Smooth muscle cell (in vitro differentiated cells): ENCODE data around the gene CBX8. TPM values are rescaled to one million over a fixed set of nuclear protein-coding genes. Genes with fewer than 3 reads are reported as not detected.

Experiments
- DNase-seq: peaks from one replicate; lab custom pipeline; 2025; ENCODE audit not compliant: unreplicated experiment; lab: John Stamatoyannopoulos, UW
- H2AFZ ChIP-seq: fragments of 200-600 bp; sonication (generic); 2 replicates; pipeline ENCODE4 v1.6.0; 2016; ENCODE audit warnings: antibody characterized with exemption, low read depth, mild to moderate bottlenecking
- H3F3A ChIP-seq: fragments of 200-600 bp; sonication (generic); 2 replicates; pipeline ENCODE4 v1.6.0; 2017; ENCODE audit warnings: antibody characterized with exemption, low read depth
- H3K27ac ChIP-seq: fragments of 200-600 bp; sonication (generic); 2 replicates; pipeline ENCODE4 v1.5.1; 2016; ENCODE audit warnings: low read depth, mild to moderate bottlenecking
- H3K27me3 ChIP-seq: fragments of 200-600 bp; sonication (generic); 2 replicates; pipeline ENCODE4 v1.6.1; 2016; ENCODE audit warnings: low read depth, mild to moderate bottlenecking
- H3K36me3 ChIP-seq: fragments of 200-600 bp; sonication (generic); 2 replicates; pipeline ENCODE4 v1.5.1; 2016; ENCODE audit warnings: low read depth
- H3K4me1 ChIP-seq: fragments of 200-600 bp; sonication (generic); 2 replicates; pipeline ENCODE4 v1.5.1; 2016; ENCODE audit warnings: low read depth
- H3K4me2 ChIP-seq: fragments of 200-600 bp; sonication (generic); 2 replicates; pipeline ENCODE4 v1.6.0; 2016; ENCODE audit warnings: mild to moderate bottlenecking
- H3K4me3 ChIP-seq: fragments of 200-600 bp; sonication (generic); 2 replicates; pipeline ENCODE4 v1.5.1; 2016; ENCODE audit warnings: mild to moderate bottlenecking
- H3K79me2 ChIP-seq: fragments of 200-600 bp; sonication (generic); 2 replicates; pipeline ENCODE4 v1.6.0; 2016; ENCODE audit warnings: low read depth, mild to moderate bottlenecking
- H3K9ac ChIP-seq: fragments of 200-600 bp; sonication (generic); 2 replicates; pipeline ENCODE4 v1.6.0; 2016; ENCODE audit warnings: low read depth
- H3K9me3 ChIP-seq: fragments of 200-600 bp; sonication (generic); replicated peaks from 2 replicates; pipeline ENCODE4 v1.5.1; 2016; ENCODE audit warnings: low read depth
- H4K20me1 ChIP-seq: fragments of 200-600 bp; sonication (generic); 2 replicates; pipeline ENCODE4 v1.6.0; 2016; ENCODE audit warnings: low read depth
- CTCF ChIP-seq: fragments of 200-600 bp; sonication (generic); IDR thresholded peaks from 2 replicates; pipeline ENCODE4 v1.5.1; 2017; ENCODE audit warnings: borderline replicate concordance, mild to moderate bottlenecking, antibody characterized with exemption; ENCODE audit not compliant: insufficient read depth, poor library complexity, severe bottlenecking
- WGBS: methylation state at CpG from one replicate; pipeline ENCODE4 v1.1.7; 2016; ENCODE audit warnings: low lambda C conversion rate; 5-methylcytosine and 5-hydroxymethylcytosine counted together
- polyA plus RNA-seq: library from polyadenylated mRNA; unstranded; fragments of >200 nt; fragmentation: Nextera tagmentation; extraction: Ambion mirVana; gene quantifications from 2 replicates; pipeline ENCODE4 v1.2.1, GENCODE V29; 2016
- total RNA-seq: library from RNA; depleted of rRNA; stranded (reverse); fragments of >200 nt; gene quantifications from 2 replicates; pipeline ENCODE4 v1.2.3, GENCODE V29; 2014

CBX8 gene
- total and polyA plus RNA-seq, 2 experiments from 2014 or later: 2.6 to 4.3 TPM

- H3K27me3 ChIP-seq: peaks cover 86% of the 10 kb centered on the region
- no peak overlapping the region for H3K27ac ChIP-seq
- no peak overlapping the region for H3K4me2 ChIP-seq
- H2AFZ ChIP-seq: no peak overlapping the region
- H3K36me3 ChIP-seq: no peaks in the 10 kb centered on the region
- H3K4me1 ChIP-seq: peaks cover 18% of the 10 kb centered on the region
- no peaks in the 10 kb centered on the region for H3K79me2 ChIP-seq
- WGBS: 88% methylated on average over 12 of the region's 12 CpGs
- no peak for TF ChIP-seq CTCF
- H3K4me3 ChIP-seq: no peak overlapping the region
- H3K9ac ChIP-seq: no peak overlapping the region
- no peak for DNase-seq
- no peaks in the 10 kb centered on the region for H3F3A ChIP-seq
- no peaks in the 10 kb centered on the region for H4K20me1 ChIP-seq
- no peaks in the 10 kb centered on the region for H3K9me3 ChIP-seq
Measured at GRCh38 chr17:79818026-79818758, 21.3 kb upstream of the CBX8 start.

GRCh38 chr17:79815836-79816461 is 19.1 kb upstream of the CBX8 start:
- no peak for TF ChIP-seq CTCF
- DNase-seq: no peak
- Histone ChIP-seq H3K27ac (no peak overlapping the region), H3K4me3 (no peak overlapping the region), H3F3A (peaks cover 5% of the 10 kb centered on the region), H3K27me3 (peaks cover 93% of the 10 kb centered on the region), H2AFZ (no peak overlapping the region), H3K79me2 (no peaks in the 10 kb centered on the region), H3K4me1 (peaks cover 37% of the 10 kb centered on the region), H3K4me2 (no peak overlapping the region), H3K36me3 (no peaks in the 10 kb centered on the region), H3K9ac (no peak overlapping the region), H3K9me3 (no peaks in the 10 kb centered on the region), H4K20me1 (no peaks in the 10 kb centered on the region)
- 14% methylated on average over 41 of the region's 41 CpGs for WGBS

GRCh38 chr17:79814974-79815835 is 18.3 kb upstream of the CBX8 start:
- H3K79me2 ChIP-seq: no peaks in the 10 kb centered on the region
- H3K27me3 ChIP-seq: peaks cover 93% of the 10 kb centered on the region
- peak overlapping the region; percentile 39 for H3K4me3 ChIP-seq
- H3K4me2 ChIP-seq: peak overlapping the region; percentile 89
- no peaks in the 10 kb centered on the region for H3K9me3 ChIP-seq
- 5% methylated on average over 79 of the region's 96 CpGs for WGBS
- H3K4me1 ChIP-seq: peaks cover 39% of the 10 kb centered on the region
- no peaks in the 10 kb centered on the region for H3K36me3 ChIP-seq
- TF ChIP-seq CTCF: no peak
- no peaks in the 10 kb centered on the region for H4K20me1 ChIP-seq
- peak overlapping the region; percentile 43 for H2AFZ ChIP-seq
- H3K9ac ChIP-seq: no peak overlapping the region
- H3F3A ChIP-seq: peaks cover 8% of the 10 kb centered on the region
- no peak for DNase-seq
- H3K27ac ChIP-seq: no peak overlapping the region
